Measurements from ENCODE around the gene APC2. TPM values are rescaled to one million over a fixed set of nuclear protein-coding genes. Genes with fewer than 3 reads are reported as not detected.

Gene APC2
- total RNA-seq, 4 donors from 2014 or later, result 0.11 to 1.1 (median 0.23) TPM; not detected in 1

GRCh38 chr19:1468821-1469254 lies 18.9 kb downstream of the APC2 start:
- intact Hi-C loops (cut with DNase I; ENCODE audit: low total_unique reads), result no loop called here
- H3K4me3 ChIP-seq (ENCODE audit: low read depth, poor library complexity, severe bottlenecking), result no peak overlapping the region
- WGBS, 2 donors, result 0% methylated on average over 3 to 45 of the region's 47 CpGs
- TF ChIP-seq POLR2A (IDR thresholded peaks at IDR 0.05), result no peak
- TF ChIP-seq CTCF (IDR thresholded peaks at IDR 0.05), result no peak
- DNase-seq (ENCODE audit: low spot score in 2 of 2), result no peak

GRCh38 chr19:1469255-1470054 lies 19.5 kb downstream of the APC2 start:
- TF ChIP-seq CTCF (IDR thresholded peaks at IDR 0.05) (no peak), POLR2A (IDR thresholded peaks at IDR 0.05) (no peak)
- intact Hi-C loops (cut with DNase I; ENCODE audit: low total_unique reads), result no loop called here
- 0 to 1% methylated on average over 25 to 34 of the region's 117 CpGs for WGBS, 2 donors
- DNase-seq (ENCODE audit: low spot score in 2 of 2), result no peak
- H3K4me3 ChIP-seq (ENCODE audit: low read depth, poor library complexity, severe bottlenecking), result no peak overlapping the region

GRCh38 chr19:1470055-1470304 lies 20.1 kb downstream of the APC2 start:
- intact Hi-C loops (cut with DNase I; ENCODE audit: low total_unique reads), result no loop called here
- H3K4me3 ChIP-seq (ENCODE audit: low read depth, poor library complexity, severe bottlenecking), result no peak overlapping the region
- no peak for TF ChIP-seq POLR2A (IDR thresholded peaks at IDR 0.05)
- no peak for TF ChIP-seq CTCF (IDR thresholded peaks at IDR 0.05)
- DNase-seq (ENCODE audit: low spot score in 2 of 2), result no peak
- WGBS, 2 donors, result no CpG with 5 or more reads among the region's 22 CpGs

- H3K4me3 ChIP-seq (ENCODE audit: low read depth, poor library complexity, severe bottlenecking), result no peak overlapping the region
- 0 to 1% methylated on average over 10 to 35 of the region's 67 CpGs for WGBS, 2 donors
- intact Hi-C loops (cut with DNase I; ENCODE audit: low total_unique reads), result no loop called here
- TF ChIP-seq POLR2A (IDR thresholded peaks at IDR 0.05) (no peak), CTCF (IDR thresholded peaks at IDR 0.05) (no peak)
- no peak for DNase-seq (ENCODE audit: low spot score in 2 of 2)
These were observed 20.5 kb downstream of the APC2 start for GRCh38 chr19:1470305-1471009.

GRCh38 chr19:1471010-1471514 lies 21.1 kb downstream of the APC2 start:
- H3K4me3 ChIP-seq (ENCODE audit: low read depth, poor library complexity, severe bottlenecking), result no peak overlapping the region
- WGBS, 2 donors, result 4 to 8% methylated on average over 23 to 28 of the region's 28 CpGs
- intact Hi-C loops (cut with DNase I; ENCODE audit: low total_unique reads), result no loop called here
- DNase-seq (ENCODE audit: low spot score in 2 of 2), result no peak
- TF ChIP-seq POLR2A (IDR thresholded peaks at IDR 0.05), result no peak

- 18 to 22% methylated on average over 23 to 24 of the region's 24 CpGs for WGBS, 2 donors
- TF ChIP-seq POLR2A (IDR thresholded peaks at IDR 0.05), result no peak
- TF ChIP-seq CTCF (IDR thresholded peaks at IDR 0.05), result no peak
- no peak for DNase-seq (ENCODE audit: low spot score in 2 of 2)
- no peak overlapping the region for H3K4me3 ChIP-seq (ENCODE audit: low read depth, poor library complexity, severe bottlenecking)
- intact Hi-C loops (cut with DNase I; ENCODE audit: low total_unique reads), result no loop called here
These were observed 21.7 kb downstream of the APC2 start for GRCh38 chr19:1471515-1472160.

Measured in lower leg skin (tissue), 4 donors.